Activated CD4-positive, CD25-positive, alpha-beta regulatory T cell (primary cell): ENCODE data around the gene EGR2.

Experiments used
- DNase-seq, 4 experiments: peaks; one replicate each; lab custom pipeline; 2025; lab: John Stamatoyannopoulos, UW

Gene EGR2

GRCh38 chr10:62817766-62818425, 1.7 kb upstream of the EGR2 start:
- peak; percentile 34 to 51 (median 48) for DNase-seq

GRCh38 chr10:62817121-62817765, 1.1 kb upstream of the EGR2 start:
- peak in 3 of 4 experiments; percentile 14 to 28 (median 16) for DNase-seq

GRCh38 chr10:62816076-62816330, 163 bp downstream of the EGR2 start:
- no peak for DNase-seq

GRCh38 chr10:62815381-62816075, 638 bp downstream of the EGR2 start:
- DNase-seq = no peak

GRCh38 chr10:62814756-62815380, 1.3 kb downstream of the EGR2 start:
- DNase-seq = no peak

GRCh38 chr10:62813981-62814380, 2.2 kb downstream of the EGR2 start:
- no peak for DNase-seq

GRCh38 chr10:62813453-62813852, 2.7 kb downstream of the EGR2 start:
- no peak for DNase-seq

- DNase-seq = no peak
Observed at GRCh38 chr10:62812672-62813439, 3.3 kb downstream of the EGR2 start.

GRCh38 chr10:62811159-62811875, 4.8 kb downstream of the EGR2 start:
- peak in 2 of 4 experiments; percentile 26 to 42 for DNase-seq

GRCh38 chr10:62810156-62810902, 5.8 kb downstream of the EGR2 start:
- no peak for DNase-seq

GRCh38 chr10:62806251-62806650, 9.9 kb downstream of the EGR2 start:
- DNase-seq = no peak

GRCh38 chr10:62805231-62806099, 10.7 kb downstream of the EGR2 start:
- no peak for DNase-seq

- peak; percentile 56 to 68 (median 61) for DNase-seq
Observed at GRCh38 chr10:62804356-62805230, 11.6 kb downstream of the EGR2 start, which contains the start of gene ADO. ADO (plus strand) TSS chr10:62804720; CDS start chr10:62805060, 340 bp downstream.

GRCh38 chr10:62803724-62804355, 12.3 kb downstream of the EGR2 start:
- no peak for DNase-seq

GRCh38 chr10:62801871-62802270, 14.3 kb downstream of the EGR2 start:
- no peak for DNase-seq

- no peak for DNase-seq
Observed at GRCh38 chr10:62796896-62797295, 19.3 kb downstream of the EGR2 start.

GRCh38 chr10:62795762-62796161, 20.4 kb downstream of the EGR2 start:
- DNase-seq = no peak

GRCh38 chr10:62795100-62795499, 21.1 kb downstream of the EGR2 start:
- no peak for DNase-seq
